Measurements from ENCODE around the gene VWA8.

GRCh38 chr13:41697578-41697977, 263.3 kb downstream of the VWA8 start:
- TF ChIP-seq POLR2AphosphoS5 (IDR thresholded peaks at IDR 0.05) (no peak), CTCF (IDR thresholded peaks at IDR 0.05) (no peak), POLR2A (IDR thresholded peaks at IDR 0.05; ENCODE audit: low read depth) (no peak)
